ENCODE data around the gene CD300LF.

GRCh38 chr17:74671031-74671771 is 41.5 kb downstream of the CD300LF start:
- TF ChIP-seq EZH2 (IDR thresholded peaks at IDR 0.05; ENCODE audit: borderline replicate concordance, low read depth, low read length, severe bottlenecking): no peak
- TF ChIP-seq, protein P1, sequence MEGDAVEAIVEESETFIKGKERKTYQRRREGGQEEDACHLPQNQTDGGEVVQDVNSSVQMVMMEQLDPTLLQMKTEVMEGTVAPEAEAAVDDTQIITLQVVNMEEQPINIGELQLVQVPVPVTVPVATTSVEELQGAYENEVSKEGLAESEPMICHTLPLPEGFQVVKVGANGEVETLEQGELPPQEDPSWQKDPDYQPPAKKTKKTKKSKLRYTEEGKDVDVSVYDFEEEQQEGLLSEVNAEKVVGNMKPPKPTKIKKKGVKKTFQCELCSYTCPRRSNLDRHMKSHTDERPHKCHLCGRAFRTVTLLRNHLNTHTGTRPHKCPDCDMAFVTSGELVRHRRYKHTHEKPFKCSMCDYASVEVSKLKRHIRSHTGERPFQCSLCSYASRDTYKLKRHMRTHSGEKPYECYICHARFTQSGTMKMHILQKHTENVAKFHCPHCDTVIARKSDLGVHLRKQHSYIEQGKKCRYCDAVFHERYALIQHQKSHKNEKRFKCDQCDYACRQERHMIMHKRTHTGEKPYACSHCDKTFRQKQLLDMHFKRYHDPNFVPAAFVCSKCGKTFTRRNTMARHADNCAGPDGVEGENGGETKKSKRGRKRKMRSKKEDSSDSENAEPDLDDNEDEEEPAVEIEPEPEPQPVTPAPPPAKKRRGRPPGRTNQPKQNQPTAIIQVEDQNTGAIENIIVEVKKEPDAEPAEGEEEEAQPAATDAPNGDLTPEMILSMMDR (IDR thresholded peaks at IDR 0.05; ENCODE audit: borderline replicate concordance, extremely low read depth, low read length, poor library complexity, severe bottlenecking): no peak
